GM18519 (cell line): Measurements from ENCODE around the gene CCND1.

Experiments
- ATAC-seq: cut with Tn5 transposase; IDR thresholded peaks from one replicate; pipeline ENCODE4 v1.9.1; 2021; ENCODE audit warnings: mild to moderate bottlenecking, moderate library complexity; ENCODE audit not compliant: unreplicated experiment, low FRiP score

The CCND1 gene

GRCh38 chr11:69651834-69652620 lies 11.1 kb downstream of the CCND1 start:
- no peak for ATAC-seq

DNA sequence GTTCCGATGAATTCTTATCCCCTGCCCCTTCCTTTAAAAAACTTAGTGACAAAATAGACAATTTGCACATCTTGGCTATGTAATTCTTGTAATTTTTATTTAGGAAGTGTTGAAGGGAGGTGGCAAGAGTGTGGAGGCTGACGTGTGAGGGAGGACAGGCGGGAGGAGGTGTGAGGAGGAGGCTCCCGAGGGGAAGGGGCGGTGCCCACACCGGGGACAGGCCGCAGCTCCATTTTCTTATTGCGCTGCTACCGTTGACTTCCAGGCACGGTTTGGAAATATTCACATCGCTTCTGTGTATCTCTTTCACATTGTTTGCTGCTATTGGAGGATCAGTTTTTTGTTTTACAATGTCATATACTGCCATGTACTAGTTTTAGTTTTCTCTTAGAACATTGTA lies 12.0 kb downstream of the CCND1 start:
- ATAC-seq = no peak

DNA sequence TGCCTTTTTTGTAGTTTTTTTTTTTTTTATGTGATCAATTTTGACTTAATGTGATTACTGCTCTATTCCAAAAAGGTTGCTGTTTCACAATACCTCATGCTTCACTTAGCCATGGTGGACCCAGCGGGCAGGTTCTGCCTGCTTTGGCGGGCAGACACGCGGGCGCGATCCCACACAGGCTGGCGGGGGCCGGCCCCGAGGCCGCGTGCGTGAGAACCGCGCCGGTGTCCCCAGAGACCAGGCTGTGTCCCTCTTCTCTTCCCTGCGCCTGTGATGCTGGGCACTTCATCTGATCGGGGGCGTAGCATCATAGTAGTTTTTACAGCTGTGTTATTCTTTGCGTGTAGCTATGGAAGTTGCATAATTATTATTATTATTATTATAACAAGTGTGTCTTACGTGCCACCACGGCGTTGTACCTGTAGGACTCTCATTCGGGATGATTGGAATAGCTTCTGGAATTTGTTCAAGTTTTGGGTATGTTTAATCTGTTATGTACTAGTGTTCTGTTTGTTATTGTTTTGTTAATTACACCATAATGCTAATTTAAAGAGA lies 12.5 kb downstream of the CCND1 start:
- no peak for ATAC-seq

DNA sequence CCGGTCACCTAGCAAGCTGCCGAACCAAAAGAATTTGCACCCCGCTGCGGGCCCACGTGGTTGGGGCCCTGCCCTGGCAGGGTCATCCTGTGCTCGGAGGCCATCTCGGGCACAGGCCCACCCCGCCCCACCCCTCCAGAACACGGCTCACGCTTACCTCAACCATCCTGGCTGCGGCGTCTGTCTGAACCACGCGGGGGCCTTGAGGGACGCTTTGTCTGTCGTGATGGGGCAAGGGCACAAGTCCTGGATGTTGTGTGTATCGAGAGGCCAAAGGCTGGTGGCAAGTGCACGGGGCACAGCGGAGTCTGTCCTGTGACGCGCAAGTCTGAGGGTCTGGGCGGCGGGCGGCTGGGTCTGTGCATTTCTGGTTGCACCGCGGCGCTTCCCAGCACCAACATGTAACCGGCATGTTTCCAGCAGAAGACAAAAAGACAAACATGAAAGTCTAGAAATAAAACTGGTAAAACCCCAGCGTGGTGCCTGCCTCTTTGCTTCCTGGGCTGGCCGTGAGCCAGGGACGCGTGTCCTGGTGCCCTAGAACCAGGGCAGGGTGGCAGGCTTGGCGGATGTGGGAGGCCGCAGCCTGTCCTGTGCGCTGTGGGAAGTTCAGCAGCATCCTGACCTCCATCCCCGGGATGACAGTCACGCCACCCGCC lies 13.2 kb downstream of the CCND1 start:
- ATAC-seq = no peak

GRCh38 chr11:69654660-69655478 lies 13.9 kb downstream of the CCND1 start:
- ATAC-seq = no peak

DNA sequence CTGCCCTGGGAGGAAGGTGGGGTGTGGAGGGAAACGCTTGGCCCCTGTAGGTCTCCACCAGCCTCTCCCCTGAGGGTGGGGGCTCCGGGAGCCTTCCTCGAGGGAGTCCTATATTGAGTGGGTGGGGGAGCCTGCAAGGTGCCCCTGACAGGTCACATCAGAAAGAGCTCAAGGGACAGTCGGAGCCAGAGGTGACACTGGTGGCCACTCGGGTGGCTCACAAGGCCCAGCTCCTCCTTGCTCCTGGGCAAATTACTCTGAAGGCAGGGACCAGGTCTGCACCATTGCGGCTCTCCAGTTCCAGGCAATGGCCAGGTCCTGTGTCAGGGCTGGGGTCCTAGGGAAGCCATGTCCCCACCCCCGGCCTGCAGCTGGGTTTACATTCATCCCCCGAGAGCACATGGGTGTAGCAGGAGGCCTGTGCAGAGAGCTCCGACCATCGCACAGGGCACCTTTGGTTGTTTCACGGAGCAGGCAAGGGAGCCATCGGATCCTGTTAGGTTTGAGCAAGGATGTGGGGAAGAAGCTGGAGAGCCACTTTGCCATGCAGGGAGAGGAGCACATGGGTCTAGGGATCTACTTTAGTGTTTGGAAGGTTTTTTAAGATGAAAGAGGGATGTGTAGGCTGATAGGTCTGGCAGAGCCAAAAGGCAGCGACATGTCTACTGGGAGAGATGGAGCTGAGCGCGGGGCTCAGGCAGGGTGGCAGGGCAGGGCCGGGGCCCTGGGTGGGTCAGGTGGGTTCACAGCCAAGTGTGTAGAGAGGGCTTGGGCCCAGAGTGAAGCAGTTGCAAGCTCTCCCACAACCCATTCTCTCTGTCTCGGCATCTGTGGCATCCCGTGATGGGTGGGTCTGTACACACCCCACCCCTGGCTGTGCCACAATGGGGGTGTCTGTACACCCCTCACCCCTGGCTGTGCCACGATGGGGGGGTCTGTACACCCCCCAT lies 14.8 kb downstream of the CCND1 start:
- no peak for ATAC-seq

DNA sequence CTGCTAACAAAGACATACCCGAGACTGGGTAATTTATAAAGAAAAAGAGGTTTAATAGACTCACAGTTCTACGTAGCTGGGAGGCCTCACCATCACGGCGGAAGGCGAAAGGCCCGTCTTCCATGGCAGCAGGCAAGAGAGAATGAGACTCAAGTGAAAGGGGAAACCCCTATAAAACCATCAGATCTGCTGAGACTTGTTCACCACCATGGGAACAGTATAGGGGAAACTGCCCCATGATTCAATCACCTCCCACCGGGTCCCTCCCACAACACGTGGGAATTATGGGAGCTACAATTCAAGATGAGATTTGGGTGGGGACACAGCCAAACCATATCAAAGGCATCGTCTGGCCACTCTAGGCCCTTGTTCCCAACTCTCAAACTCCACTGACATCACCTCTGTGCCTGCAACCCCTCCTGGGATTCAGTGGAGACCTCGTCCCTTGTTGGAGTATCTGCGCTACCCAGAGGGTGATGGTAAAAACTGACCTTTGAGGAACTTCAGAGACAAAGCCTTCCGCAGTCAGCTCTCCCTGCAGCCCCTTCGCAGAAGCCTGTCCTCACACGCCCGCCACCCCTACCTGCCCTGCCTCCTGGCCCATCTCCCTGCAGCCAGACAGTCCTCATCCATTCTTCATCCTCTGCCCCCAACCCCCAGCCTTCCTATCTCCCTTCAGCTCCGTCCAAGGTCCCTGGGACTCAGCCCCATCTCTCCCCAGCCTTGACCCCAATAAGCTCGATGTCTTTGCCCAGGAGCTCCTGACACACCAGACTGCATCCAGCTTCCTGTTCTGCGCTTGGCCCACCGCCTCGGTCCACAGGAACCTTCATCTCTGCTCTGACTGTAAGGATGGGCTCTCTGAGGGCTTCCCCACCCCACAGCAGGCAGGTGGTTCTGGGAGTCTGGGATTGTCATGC lies 15.8 kb downstream of the CCND1 start:
- no peak for ATAC-seq

- no peak for ATAC-seq
Observed at GRCh38 chr11:69657456-69657910, 16.5 kb downstream of the CCND1 start.

DNA sequence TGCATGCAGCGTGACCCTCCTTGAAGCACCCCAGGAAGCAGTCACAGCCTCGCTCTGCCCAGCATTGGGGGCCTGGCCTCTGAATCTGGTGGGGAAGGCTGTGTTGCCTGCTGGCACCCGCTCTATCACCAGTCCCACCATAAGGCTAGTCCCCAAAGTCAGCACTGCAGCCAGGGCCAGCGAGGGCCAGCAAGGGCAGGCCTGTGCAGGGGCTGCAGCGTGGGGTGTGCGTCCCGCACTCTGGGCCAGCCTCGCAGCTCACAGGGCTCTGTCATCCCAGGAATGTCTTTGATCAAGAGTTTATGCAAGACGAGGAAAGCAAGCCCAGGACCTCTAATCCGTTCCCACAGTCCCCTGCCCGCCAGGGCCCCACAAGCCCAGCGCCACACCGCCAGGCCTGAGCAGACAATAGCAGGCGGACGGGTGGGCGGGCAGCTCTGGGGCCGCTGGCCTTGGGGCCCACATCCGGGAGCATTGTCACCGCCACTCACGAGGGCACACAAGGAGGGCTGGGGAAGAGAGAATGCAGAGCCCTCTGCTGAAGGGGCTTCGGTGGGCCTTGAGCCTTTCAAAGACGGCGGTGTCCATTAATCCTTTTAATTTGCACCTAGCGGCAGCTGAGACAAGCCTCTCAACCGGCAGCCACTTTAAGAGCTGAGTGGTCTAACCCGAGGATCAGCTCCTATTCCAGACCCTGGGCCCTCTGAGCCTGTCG lies 17.1 kb downstream of the CCND1 start:
- ATAC-seq = no peak

GRCh38 chr11:69658626-69659450 lies 17.9 kb downstream of the CCND1 start:
- ATAC-seq = no peak

GRCh38 chr11:69659591-69659990 lies 18.6 kb downstream of the CCND1 start:
- no peak for ATAC-seq

DNA sequence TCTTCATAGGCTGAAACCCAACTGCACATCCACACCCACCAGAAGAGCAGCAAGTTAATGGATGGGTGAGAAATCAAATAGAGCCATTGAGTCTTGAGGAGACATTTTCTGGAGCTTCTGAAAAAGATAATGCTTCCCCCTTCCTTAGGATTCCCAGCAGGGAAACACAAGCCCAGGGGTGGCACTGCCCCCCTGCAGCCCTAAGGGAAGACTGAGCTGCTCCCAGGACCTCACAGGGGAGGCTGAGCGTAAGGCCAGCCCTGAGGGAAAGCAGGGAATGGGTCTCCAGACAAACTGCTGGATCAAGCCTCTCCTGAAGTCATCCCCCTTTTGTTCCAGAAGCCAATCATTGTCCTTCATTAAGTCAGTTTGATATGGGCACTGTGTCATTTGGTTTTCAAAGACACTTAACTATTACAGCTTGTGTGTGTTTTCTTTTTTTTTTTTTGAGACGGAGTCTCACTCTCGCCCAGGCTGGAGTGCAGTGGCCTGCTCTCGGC lies 19.1 kb downstream of the CCND1 start:
- ATAC-seq = no peak

DNA sequence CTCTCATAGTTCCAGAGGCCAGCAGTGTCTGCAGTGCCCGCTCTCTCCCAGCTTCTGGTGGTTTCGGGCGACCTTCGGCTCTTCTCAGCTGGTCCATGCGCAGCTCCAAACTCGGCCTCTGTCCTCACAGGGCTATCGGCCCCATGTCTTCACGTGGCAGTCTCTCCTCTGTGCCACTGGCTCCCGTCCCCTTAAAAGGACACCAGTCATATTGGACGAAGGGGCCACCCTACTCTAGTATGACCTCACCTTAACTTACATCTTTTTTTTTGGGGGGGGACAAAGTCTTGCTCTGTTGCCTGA lies 20.4 kb downstream of the CCND1 start:
- ATAC-seq = no peak

DNA sequence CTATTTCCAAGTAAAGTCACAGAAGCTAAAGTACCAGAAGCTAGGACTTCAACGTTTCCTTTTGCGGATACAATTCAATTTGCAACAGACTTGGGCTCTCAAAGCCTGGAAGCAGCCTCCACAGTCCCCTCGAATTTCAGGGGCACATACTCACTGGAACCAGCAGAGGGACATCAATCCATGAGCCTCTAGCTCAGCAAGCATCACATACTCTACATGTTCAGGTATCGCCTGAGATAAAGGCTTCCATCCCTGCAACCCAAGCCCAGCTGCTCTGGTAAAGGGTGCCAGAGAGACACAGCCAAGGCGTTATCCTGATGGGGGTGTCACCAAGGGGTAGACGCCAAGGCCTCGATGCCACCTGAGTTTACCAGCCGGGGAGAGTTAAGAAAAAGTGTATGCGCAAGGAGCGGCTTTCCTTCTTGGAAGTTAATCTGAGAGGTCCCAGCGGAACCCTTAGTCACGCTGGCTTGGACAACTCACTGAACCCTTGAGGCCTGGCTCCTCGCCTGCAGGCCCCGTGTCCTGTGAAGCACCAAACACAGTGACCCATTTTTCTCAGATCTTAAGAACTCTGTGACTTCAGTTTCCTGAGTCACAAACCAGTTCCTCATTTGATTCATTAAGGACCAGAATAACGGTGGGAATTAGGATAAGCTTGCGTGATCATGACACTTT lies 21.2 kb downstream of the CCND1 start:
- ATAC-seq = no peak

DNA sequence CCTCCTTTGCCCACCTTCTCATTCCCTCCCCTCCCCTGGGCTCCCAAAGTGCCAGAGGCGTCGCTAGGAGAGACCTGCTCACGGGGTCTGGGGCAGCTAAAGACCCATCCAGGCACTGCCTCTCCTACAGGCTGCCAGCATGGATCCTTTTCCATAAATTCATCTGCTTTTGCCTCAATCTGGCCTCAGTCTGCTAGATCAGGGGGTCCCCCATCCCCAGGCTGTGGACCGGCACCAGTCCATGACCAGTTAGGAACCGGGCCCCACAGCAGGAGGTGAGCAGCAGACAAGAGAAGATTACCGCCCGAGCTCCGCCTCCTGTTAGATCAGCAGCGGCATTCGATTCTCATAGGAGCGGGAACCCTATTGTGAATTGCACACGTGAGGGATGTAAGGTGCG lies 21.9 kb downstream of the CCND1 start:
- ATAC-seq = no peak

- no peak for ATAC-seq
Observed at GRCh38 chr11:69663326-69663725, 22.4 kb downstream of the CCND1 start.
